Right atrium auricular region (tissue), 2 donors: ENCODE results near the gene PTPRK. TPM values are rescaled to one million over a fixed set of nuclear protein-coding genes. Genes with fewer than 3 reads are reported as not detected.

Experiments used
- DNase-seq: peaks from one replicate; pipeline ENCODE4 v3.0.0-alpha.2; 2019; ENCODE audit warnings: low spot score
- H3K27ac ChIP-seq, 2 donors: fragments of 200-600 bp; sonication (generic); 1 replicate in 1 of 2; 2 replicates in 1 of 2; pipeline ENCODE4 v1.5.1; 2016 to 2019
- H3K27me3 ChIP-seq, 2 donors: fragments of 200-600 bp; sonication (generic); one replicate each; pipeline versions ENCODE4 v1.5.1 to v1.6.0; 2017 to 2019
- H3K36me3 ChIP-seq: fragments of 200-600 bp; sonication (generic); one replicate; pipeline ENCODE4 v1.5.1; 2016
- H3K4me1 ChIP-seq, 2 donors: fragments of 200-600 bp; sonication (generic); one replicate each; pipeline versions ENCODE4 v1.5.1 to v1.6.0; 2017 to 2019
- H3K4me3 ChIP-seq, 2 donors: fragments of 200-600 bp; sonication (generic); 1 replicate in 1 of 2; 2 replicates in 1 of 2; pipeline ENCODE4 v1.5.1; 2017 to 2019; ENCODE audit warnings: mild to moderate bottlenecking in 1 of 2, moderate library complexity in 1 of 2
- H3K9me3 ChIP-seq, 2 donors: fragments of 200-600 bp; sonication (generic); one replicate each; pipeline ENCODE4 v1.5.1; 2019
- total RNA-seq, 2 donors: library from RNA; depleted of rRNA; stranded (reverse); fragments of >200 nt; gene quantifications; one replicate each; pipeline ENCODE4 v1.1.0, GENCODE V29; 2016
- TF ChIP-seq, protein P1 (sequence below), 2 donors: fragments of 200-600 bp; sonication (generic); IDR thresholded peaks; one replicate each; pipeline ENCODE4 v1.5.1; 2019; ENCODE audit warnings: antibody characterized with exemption in 2 of 2

Gene PTPRK
- total RNA-seq, 2 donors from 2014 or later: 24.5 to 36.4 TPM

DNA sequence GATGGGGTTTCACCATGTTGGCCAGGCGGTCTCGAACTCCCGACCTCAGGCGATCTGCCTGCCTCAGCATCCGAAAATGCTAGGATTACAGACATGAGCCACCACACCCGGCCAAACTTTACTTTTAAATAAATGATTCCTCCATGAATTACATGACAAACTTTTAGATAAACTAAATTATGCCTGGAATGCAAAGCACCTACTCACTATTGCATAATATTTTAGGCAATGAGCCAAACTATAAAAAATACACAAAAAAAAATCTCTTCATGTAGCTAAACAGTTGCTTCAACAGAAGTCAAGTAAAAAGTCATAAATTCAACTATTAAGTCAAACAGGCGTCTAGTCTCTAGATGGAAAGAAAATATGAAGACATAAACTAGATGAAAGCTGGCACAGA is 56.5 kb downstream of the PTPRK start:
- Histone ChIP-seq H3K27me3 (no peaks in the 10 kb centered on the region), H3K4me3 (no peak overlapping the region), H3K27ac (no peak overlapping the region), H3K9me3 (no peaks in the 10 kb centered on the region), H3K4me1 (peaks cover 0 to 6% of the 10 kb centered on the region in 2 donors), H3K36me3 (no peaks in the 10 kb centered on the region)
- DNase-seq: no peak
- TF ChIP-seq, protein P1, sequence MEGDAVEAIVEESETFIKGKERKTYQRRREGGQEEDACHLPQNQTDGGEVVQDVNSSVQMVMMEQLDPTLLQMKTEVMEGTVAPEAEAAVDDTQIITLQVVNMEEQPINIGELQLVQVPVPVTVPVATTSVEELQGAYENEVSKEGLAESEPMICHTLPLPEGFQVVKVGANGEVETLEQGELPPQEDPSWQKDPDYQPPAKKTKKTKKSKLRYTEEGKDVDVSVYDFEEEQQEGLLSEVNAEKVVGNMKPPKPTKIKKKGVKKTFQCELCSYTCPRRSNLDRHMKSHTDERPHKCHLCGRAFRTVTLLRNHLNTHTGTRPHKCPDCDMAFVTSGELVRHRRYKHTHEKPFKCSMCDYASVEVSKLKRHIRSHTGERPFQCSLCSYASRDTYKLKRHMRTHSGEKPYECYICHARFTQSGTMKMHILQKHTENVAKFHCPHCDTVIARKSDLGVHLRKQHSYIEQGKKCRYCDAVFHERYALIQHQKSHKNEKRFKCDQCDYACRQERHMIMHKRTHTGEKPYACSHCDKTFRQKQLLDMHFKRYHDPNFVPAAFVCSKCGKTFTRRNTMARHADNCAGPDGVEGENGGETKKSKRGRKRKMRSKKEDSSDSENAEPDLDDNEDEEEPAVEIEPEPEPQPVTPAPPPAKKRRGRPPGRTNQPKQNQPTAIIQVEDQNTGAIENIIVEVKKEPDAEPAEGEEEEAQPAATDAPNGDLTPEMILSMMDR (IDR thresholded peaks at IDR 0.05): no peak

DNA sequence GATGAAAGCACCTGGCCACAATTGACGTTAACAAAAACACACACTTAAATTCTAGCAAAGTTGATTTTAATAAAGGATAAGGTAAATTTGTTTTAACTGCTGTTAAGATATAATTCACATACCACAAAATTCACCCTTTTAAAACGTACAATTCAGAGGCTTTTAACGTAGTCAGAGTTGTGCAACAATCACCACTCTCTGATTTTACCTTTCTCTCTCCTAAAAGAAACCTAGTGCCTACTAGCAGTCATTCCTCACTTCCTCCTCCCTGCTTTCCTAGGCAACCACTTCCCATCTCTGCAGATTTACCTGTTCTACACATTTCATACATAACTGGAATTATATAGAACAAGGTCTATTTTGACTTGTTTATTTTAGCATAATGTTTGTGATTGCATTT is 58.9 kb downstream of the PTPRK start:
- Histone ChIP-seq H3K9me3 (no peaks in the 10 kb centered on the region), H3K4me3 (no peak overlapping the region), H3K4me1 (peaks cover 0 to 14% of the 10 kb centered on the region in 2 donors), H3K36me3 (no peaks in the 10 kb centered on the region), H3K27ac (no peak overlapping the region), H3K27me3 (no peaks in the 10 kb centered on the region)
- TF ChIP-seq, protein P1 (IDR thresholded peaks at IDR 0.05): no peak
- DNase-seq: no peak

DNA sequence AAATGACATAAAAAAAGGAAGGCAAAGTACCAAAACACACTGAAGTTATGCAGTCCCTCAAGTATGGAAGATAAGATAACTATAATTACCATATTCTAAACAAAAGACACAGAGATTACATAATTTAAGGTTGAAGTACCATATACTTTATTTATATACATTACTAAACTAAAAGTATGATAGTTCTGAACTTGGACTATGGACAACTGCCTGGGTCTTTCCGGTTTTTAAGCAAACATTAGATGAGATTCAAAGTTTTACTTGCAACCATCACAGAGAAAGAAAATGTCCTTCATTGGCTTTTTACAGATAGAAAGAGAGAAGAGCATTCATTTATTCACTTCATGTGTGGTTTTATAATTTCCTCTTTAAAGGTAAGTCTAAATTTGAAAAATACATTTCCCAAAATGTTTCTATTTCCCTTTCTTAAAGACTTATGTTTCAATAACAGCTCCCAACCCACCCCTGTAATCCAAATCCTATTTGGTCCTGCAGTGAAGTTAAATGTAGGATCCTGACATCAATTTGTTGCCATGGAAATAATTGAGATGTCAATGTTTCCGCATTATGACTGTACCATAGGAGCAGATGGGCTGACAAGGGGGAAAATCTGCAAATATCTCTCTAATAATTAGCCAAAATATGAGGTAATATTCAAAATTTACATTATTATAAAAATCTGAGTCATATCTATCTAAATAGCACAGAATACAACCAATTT is 63.7 kb downstream of the PTPRK start:
- Histone ChIP-seq H3K9me3 (no peaks in the 10 kb centered on the region), H3K36me3 (no peaks in the 10 kb centered on the region), H3K4me3 (no peak overlapping the region), H3K27ac (no peak overlapping the region), H3K27me3 (no peaks in the 10 kb centered on the region), H3K4me1 (peaks cover 0 to 10% of the 10 kb centered on the region in 2 donors)
- TF ChIP-seq, protein P1 (IDR thresholded peaks at IDR 0.05): no peak
- DNase-seq: no peak

DNA sequence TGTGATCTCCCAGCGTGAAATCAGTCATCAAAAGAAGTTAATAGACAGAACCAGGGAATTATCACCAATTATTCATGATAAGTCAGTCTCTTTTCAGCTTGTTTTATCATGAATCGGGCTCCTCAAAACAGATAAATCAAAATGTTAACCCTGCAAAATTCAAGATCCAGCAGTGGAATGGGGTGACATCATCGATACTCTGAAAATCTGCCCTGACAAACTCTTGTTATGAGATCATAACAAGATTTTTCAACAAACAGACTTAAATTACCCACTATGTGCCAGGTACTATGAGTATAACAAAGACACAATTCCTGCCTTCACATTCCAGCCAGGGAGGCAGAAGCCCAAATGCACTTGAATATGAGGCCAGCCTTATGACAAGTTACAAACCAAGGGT is 64.4 kb downstream of the PTPRK start:
- H3K27ac ChIP-seq: no peak overlapping the region
- no peaks in the 10 kb centered on the region for H3K9me3 ChIP-seq
- H3K4me3 ChIP-seq: no peak overlapping the region
- DNase-seq: no peak
- TF ChIP-seq, protein P1 (IDR thresholded peaks at IDR 0.05): no peak
- peaks cover 0 to 10% of the 10 kb centered on the region in 2 donors for H3K4me1 ChIP-seq
- H3K36me3 ChIP-seq: no peaks in the 10 kb centered on the region
- no peaks in the 10 kb centered on the region for H3K27me3 ChIP-seq

DNA sequence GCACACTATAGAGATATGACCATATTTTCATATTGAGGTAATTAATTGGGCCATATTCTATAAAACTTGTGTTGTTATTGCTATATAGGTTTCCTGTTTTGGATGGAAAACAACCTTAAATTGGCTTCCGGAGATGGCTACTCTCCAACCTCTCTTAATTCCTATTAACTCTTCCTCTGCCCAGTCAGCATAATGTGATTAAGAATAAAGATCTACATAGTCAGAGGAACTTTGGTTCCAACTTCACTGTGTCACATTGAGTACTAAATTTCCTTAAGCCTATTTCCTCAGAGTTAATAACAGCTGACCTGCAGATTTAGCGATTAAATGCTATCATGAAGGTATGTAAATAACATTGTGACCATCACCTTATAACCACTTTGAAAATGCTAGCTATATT is 67.7 kb downstream of the PTPRK start:
- H3K4me1 ChIP-seq: peaks cover 0 to 10% of the 10 kb centered on the region in 2 donors
- DNase-seq: no peak
- TF ChIP-seq, protein P1 (IDR thresholded peaks at IDR 0.05): no peak
- H3K36me3 ChIP-seq: no peaks in the 10 kb centered on the region
- H3K4me3 ChIP-seq: no peak overlapping the region
- H3K27me3 ChIP-seq: no peaks in the 10 kb centered on the region
- H3K27ac ChIP-seq: no peak overlapping the region
- H3K9me3 ChIP-seq: no peaks in the 10 kb centered on the region

DNA sequence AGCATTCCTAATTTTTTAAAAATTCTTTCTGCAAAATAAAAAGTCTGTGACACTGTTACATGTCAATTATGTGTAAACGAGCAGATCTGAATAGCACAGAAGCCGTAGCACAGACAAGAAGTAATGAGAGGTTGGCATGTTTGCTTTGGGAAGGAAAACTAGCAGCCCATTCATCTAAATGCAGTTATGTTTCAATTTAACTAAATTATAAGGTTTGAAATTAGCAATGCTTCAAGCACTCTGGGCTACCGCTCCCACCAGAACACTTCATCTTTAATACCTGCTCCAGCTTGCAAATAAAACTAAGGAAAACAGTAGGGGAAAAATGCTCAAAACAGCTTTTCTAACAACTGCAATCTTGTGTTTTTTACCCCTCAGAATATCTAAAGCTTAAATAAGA is 73.9 kb downstream of the PTPRK start:
- H3K9me3 ChIP-seq: no peaks in the 10 kb centered on the region
- H3K27me3 ChIP-seq: no peaks in the 10 kb centered on the region
- TF ChIP-seq, protein P1 (IDR thresholded peaks at IDR 0.05): no peak
- H3K4me3 ChIP-seq: no peak overlapping the region
- no peaks in the 10 kb centered on the region for H3K4me1 ChIP-seq
- no peak overlapping the region for H3K27ac ChIP-seq
- no peak for DNase-seq
- no peaks in the 10 kb centered on the region for H3K36me3 ChIP-seq
